Stimulated activated CD4-positive, alpha-beta T cell treated with anti-CD3 and anti-CD28 coated beads, Interleukin-4, amount 100 ng/mL, for 4 hours (primary cell): ENCODE measurements around the gene FTL.
A peak's percentile ranks its signal among the peaks of the same experiment; 100 is the strongest.
"Not testable (repeated sequence)": the region's sequence is repeated elsewhere in the genome, so short reads cannot be mapped to it uniquely, and the experiment has no call there.

Source experiments
- DNase-seq, 2 experiments: peaks; one replicate each; pipeline ENCODE4 v3.0.0-alpha.2; 2020

The FTL gene

GRCh38 chr19:48965040-48965805 lies at the start of gene FTL:
TSS of gene FTL (plus strand) at chr19:48965309. CDS start at chr19:48965508, 199 bp downstream.
- peak; percentile 89 for DNase-seq

GRCh38 chr19:48915757-48916156 lies 49.4 kb upstream of the FTL start:
- no peak for DNase-seq

GRCh38 chr19:48918071-48918470 lies 47.0 kb upstream of the FTL start:
- DNase-seq = no peak

- DNase-seq = no peak
Measured at GRCh38 chr19:48918801-48919247, 46.3 kb upstream of the FTL start.

GRCh38 chr19:48919271-48919670 lies 45.8 kb upstream of the FTL start:
- DNase-seq = not testable (repeated sequence)

- DNase-seq = no peak
Measured at GRCh38 chr19:48920949-48921348, 44.2 kb upstream of the FTL start.

- no peak for DNase-seq
Measured at GRCh38 chr19:48921721-48922500, 43.2 kb upstream of the FTL start.

- DNase-seq = no peak
Measured at GRCh38 chr19:48922548-48923490, 42.3 kb upstream of the FTL start.

- no peak for DNase-seq
Measured at GRCh38 chr19:48925240-48925843, 39.8 kb upstream of the FTL start.

GRCh38 chr19:48925890-48926289 lies 39.2 kb upstream of the FTL start:
- not testable (repeated sequence) for DNase-seq

GRCh38 chr19:48926909-48927308 lies 38.2 kb upstream of the FTL start:
- DNase-seq = peak; percentile 9 to 16

GRCh38 chr19:48927692-48928091 lies 37.4 kb upstream of the FTL start:
- not testable (repeated sequence) for DNase-seq

- no peak for DNase-seq
Measured at GRCh38 chr19:48928164-48929025, 36.7 kb upstream of the FTL start.

- peak; percentile 70 to 78 for DNase-seq
Measured at GRCh38 chr19:48933382-48933932, 31.7 kb upstream of the FTL start, which contains the start of gene DHDH. TSS of gene DHDH (plus strand) at chr19:48933699. CDS start at chr19:48933722, 23 bp downstream.

GRCh38 chr19:48934837-48935236 lies 30.3 kb upstream of the FTL start:
- no peak for DNase-seq

- no peak for DNase-seq
Measured at GRCh38 chr19:48935864-48936263, 29.2 kb upstream of the FTL start.

GRCh38 chr19:48938256-48938655 lies 26.9 kb upstream of the FTL start:
- DNase-seq = no peak

GRCh38 chr19:48940902-48941301 lies 24.2 kb upstream of the FTL start:
- no peak for DNase-seq

GRCh38 chr19:48943081-48943480 lies 22.0 kb upstream of the FTL start:
- DNase-seq = no peak

- DNase-seq = no peak
Measured at GRCh38 chr19:48945415-48945814, 19.7 kb upstream of the FTL start.

GRCh38 chr19:48945817-48946216 lies 19.3 kb upstream of the FTL start:
- no peak for DNase-seq
